Measurements from ENCODE around the gene DIAPH1. TPM values are rescaled to one million over a fixed set of nuclear protein-coding genes. Genes with fewer than 3 reads are reported as not detected.

Gene DIAPH1
- total and polyA plus RNA-seq, 4 donors: 51.5 to 74.7 (median 70.9) TPM

DNA sequence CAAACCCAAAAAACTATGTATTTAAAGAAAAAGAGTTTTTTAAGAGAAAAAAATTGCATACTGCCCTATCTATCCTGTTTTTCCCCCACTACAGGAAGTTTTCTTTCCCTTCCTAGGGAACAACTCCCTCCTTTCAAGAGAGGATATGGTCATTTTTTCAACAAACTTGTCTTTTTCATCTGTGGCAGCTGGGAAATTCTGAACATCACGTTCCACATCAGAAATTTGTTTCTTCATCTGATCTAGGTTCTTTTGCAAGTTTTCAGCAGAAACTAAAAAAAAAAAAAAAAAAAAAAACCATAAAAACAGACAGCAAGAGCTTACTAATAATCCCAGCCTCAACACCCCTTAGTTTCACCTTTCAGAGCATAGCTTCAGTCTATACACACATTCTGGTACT, 91.4 kb downstream of the DIAPH1 start:
- peaks cover 7 to 38% (median 33%) of the 10 kb centered on the region in 4 donors for H3K36me3 ChIP-seq (ENCODE audit: control insufficient read depth in 4 of 4, insufficient read depth in 3 of 4, low read depth in 1 of 4, low read length in 3 of 4)
- H3K27ac ChIP-seq (ENCODE audit: low read depth in 1 of 2, low read length in 2 of 2): peak overlapping the region in 1 of 2 donors; percentile 4
- TF ChIP-seq HNF4G (IDR thresholded peaks at IDR 0.05) (no peak), SP1 (IDR thresholded peaks at IDR 0.05) (no peak), RXRA (IDR thresholded peaks at IDR 0.05) (no peak), NR2F2 (IDR thresholded peaks at IDR 0.05) (no peak), TAF1 (conservative IDR thresholded peaks at IDR 0.05) (no peak), FOXA2 (IDR thresholded peaks at IDR 0.05) (no peak), FOXA1 (IDR thresholded peaks at IDR 0.05) (no peak), HNF4A (conservative IDR thresholded peaks at IDR 0.05) (no peak), EGR1 (IDR thresholded peaks at IDR 0.05; ENCODE audit: low read depth in 2 of 2) (no peak), YY1 (IDR thresholded peaks at IDR 0.05) (no peak), JUND (IDR thresholded peaks at IDR 0.05) (no peak), CTCF (IDR thresholded peaks at IDR 0.05; ENCODE audit: low read depth, low read length, missing input control) (no peak)
- TF ChIP-seq, protein P1, sequence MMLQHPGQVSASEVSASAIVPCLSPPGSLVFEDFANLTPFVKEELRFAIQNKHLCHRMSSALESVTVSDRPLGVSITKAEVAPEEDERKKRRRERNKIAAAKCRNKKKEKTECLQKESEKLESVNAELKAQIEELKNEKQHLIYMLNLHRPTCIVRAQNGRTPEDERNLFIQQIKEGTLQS (IDR thresholded peaks at IDR 0.05): no peak
- peaks cover 7 to 50% (median 40%) of the 10 kb centered on the region in 4 donors for H3K4me1 ChIP-seq (ENCODE audit: control insufficient read depth in 4 of 4, insufficient read depth in 4 of 4, low read length in 3 of 4)
- no peak overlapping the region for H3K9ac ChIP-seq (ENCODE audit: low read depth in 1 of 2, low read length in 2 of 2)
- H3K9me3 ChIP-seq (ENCODE audit: control insufficient read depth in 4 of 4, low read length in 3 of 4): no peaks in the 10 kb centered on the region
- DNase-seq (ENCODE audit: low spot score): no peak
- H3K27me3 ChIP-seq (ENCODE audit: control insufficient read depth in 4 of 4, insufficient read depth in 4 of 4, low read length in 3 of 4): no peaks in the 10 kb centered on the region
- 67% methylated on average over 1 of the region's 1 CpG for WGBS
- no peak overlapping the region for H3K4me3 ChIP-seq (ENCODE audit: low read depth in 1 of 3, low read length in 3 of 3)

GRCh38 chr5:141525653-141526052, 93.1 kb downstream of the DIAPH1 start:
- 41% methylated on average over 7 of the region's 7 CpGs for WGBS
- Histone ChIP-seq H3K27ac (ENCODE audit: low read depth in 1 of 2, low read length in 2 of 2) (peak overlapping the region; percentile 80 to 90), H3K9ac (ENCODE audit: low read depth in 1 of 2, low read length in 2 of 2) (peak overlapping the region in 1 of 2 donors; percentile 26)

More at GRCh38 chr5:141525653-141526052, 93.1 kb downstream of the DIAPH1 start:
- DNase-seq (ENCODE audit: low spot score): no peak
- Histone ChIP-seq H3K9me3 (ENCODE audit: control insufficient read depth in 4 of 4, low read length in 3 of 4) (no peaks in the 10 kb centered on the region), H3K27me3 (ENCODE audit: control insufficient read depth in 4 of 4, insufficient read depth in 4 of 4, low read length in 3 of 4) (no peaks in the 10 kb centered on the region), H3K36me3 (ENCODE audit: control insufficient read depth in 4 of 4, insufficient read depth in 3 of 4, low read depth in 1 of 4, low read length in 3 of 4) (peaks cover 1 to 38% (median 35%) of the 10 kb centered on the region in 4 donors), H3K4me1 (ENCODE audit: control insufficient read depth in 4 of 4, insufficient read depth in 4 of 4, low read length in 3 of 4) (peaks cover 7 to 50% (median 40%) of the 10 kb centered on the region in 4 donors), H3K4me3 (ENCODE audit: low read depth in 1 of 3, low read length in 3 of 3) (no peak overlapping the region)
- TF ChIP-seq SP1 (IDR thresholded peaks at IDR 0.05): peak; percentile 89
- TF ChIP-seq FOXA1 (IDR thresholded peaks at IDR 0.05): no peak
- no peak for TF ChIP-seq EGR1 (IDR thresholded peaks at IDR 0.05; ENCODE audit: low read depth in 2 of 2)
- peak; percentile 16 to 62 for TF ChIP-seq JUND (IDR thresholded peaks at IDR 0.05)
- TF ChIP-seq, protein P1 (IDR thresholded peaks at IDR 0.05): no peak
- TF ChIP-seq HNF4G (IDR thresholded peaks at IDR 0.05): peak; percentile 84
- TF ChIP-seq HNF4A (conservative IDR thresholded peaks at IDR 0.05): peak; percentile 92 to 95
- TF ChIP-seq CTCF (IDR thresholded peaks at IDR 0.05; ENCODE audit: low read depth, low read length, missing input control): no peak
- no peak for TF ChIP-seq FOXA2 (IDR thresholded peaks at IDR 0.05)
- no peak for TF ChIP-seq YY1 (IDR thresholded peaks at IDR 0.05)
- TF ChIP-seq, protein P2, sequence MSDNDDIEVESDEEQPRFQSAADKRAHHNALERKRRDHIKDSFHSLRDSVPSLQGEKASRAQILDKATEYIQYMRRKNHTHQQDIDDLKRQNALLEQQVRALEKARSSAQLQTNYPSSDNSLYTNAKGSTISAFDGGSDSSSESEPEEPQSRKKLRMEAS (IDR thresholded peaks at IDR 0.05): no peak
- TF ChIP-seq GABPA (IDR thresholded peaks at IDR 0.05 in 1 of 2, conservative IDR thresholded peaks at IDR 0.05 in 1 of 2): no peak
- no peak for TF ChIP-seq RAD21 (IDR thresholded peaks at IDR 0.05)
- TF ChIP-seq TAF1 (conservative IDR thresholded peaks at IDR 0.05): peak; percentile 49
- TF ChIP-seq RXRA (IDR thresholded peaks at IDR 0.05): peak; percentile 69 to 76
- TF ChIP-seq, protein P3, sequence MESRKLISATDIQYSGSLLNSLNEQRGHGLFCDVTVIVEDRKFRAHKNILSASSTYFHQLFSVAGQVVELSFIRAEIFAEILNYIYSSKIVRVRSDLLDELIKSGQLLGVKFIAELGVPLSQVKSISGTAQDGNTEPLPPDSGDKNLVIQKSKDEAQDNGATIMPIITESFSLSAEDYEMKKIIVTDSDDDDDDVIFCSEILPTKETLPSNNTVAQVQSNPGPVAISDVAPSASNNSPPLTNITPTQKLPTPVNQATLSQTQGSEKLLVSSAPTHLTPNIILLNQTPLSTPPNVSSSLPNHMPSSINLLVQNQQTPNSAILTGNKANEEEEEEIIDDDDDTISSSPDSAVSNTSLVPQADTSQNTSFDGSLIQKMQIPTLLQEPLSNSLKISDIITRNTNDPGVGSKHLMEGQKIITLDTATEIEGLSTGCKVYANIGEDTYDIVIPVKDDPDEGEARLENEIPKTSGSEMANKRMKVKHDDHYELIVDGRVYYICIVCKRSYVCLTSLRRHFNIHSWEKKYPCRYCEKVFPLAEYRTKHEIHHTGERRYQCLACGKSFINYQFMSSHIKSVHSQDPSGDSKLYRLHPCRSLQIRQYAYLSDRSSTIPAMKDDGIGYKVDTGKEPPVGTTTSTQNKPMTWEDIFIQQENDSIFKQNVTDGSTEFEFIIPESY (IDR thresholded peaks at IDR 0.05): no peak
- no peak for TF ChIP-seq REST (IDR thresholded peaks at IDR 0.05)
- TF ChIP-seq NR2F2 (IDR thresholded peaks at IDR 0.05): no peak

Data from liver (tissue), 9 donors.